ENCODE results near the gene TMEM245. TPM values are rescaled to one million over a fixed set of nuclear protein-coding genes. Genes with fewer than 3 reads are reported as not detected.

TMEM245 gene
- total RNA-seq, 1 experiment from 2014 or later, result 23.7 TPM

DNA sequence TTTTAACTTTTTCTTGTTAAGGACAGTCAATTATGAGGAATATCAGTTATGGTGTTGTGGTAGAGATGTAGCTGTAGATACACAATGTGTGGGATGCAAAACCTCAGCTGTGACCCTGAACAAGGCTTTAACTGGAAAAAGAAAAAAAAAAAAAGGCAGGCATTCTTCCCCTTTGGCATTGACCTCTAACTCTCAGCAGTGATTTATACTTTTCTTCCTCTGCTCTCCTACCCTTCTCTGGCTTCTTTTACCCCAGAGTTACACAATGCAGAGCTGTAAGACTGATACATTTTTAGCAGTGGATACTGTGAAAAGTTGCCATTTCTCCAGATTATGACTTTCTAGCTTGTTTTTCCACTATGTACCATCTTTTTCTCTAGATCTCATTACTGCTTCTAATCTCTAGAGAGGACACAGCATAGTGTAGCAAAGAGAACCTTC is 108.5 kb downstream of the TMEM245 start:
- Histone ChIP-seq H3K4me1 (ENCODE audit: insufficient read depth, low read length) (peaks cover 28% of the 10 kb centered on the region), H3K27me3 (ENCODE audit: low read length) (no peaks in the 10 kb centered on the region), H3K27ac (ENCODE audit: low read length) (peak overlapping the region; percentile 86), H3K9me2 (replicated peaks; ENCODE audit: low read length) (no peaks in the 10 kb centered on the region), H3K4me3 (ENCODE audit: low read length) (peak overlapping the region; percentile 92), H4K20me1 (ENCODE audit: low read length) (peaks cover 16% of the 10 kb centered on the region), H2AFZ (ENCODE audit: low read length) (no peak overlapping the region), H3K36me3 (ENCODE audit: low read depth, low read length) (no peaks in the 10 kb centered on the region), H3K9ac (ENCODE audit: low read length) (no peak overlapping the region), H3K4me2 (ENCODE audit: low read length) (peak overlapping the region; percentile 80), H3F3A (ENCODE audit: low read length, unreplicated experiment) (no peaks in the 10 kb centered on the region), H3K79me2 (ENCODE audit: low read length) (peaks cover 68% of the 10 kb centered on the region), H3K9me3 (ENCODE audit: low read length) (no peaks in the 10 kb centered on the region)
- DNase-seq, result no peak
- CTCF ChIA-PET, result no interaction called here
- BruUV-seq (replicated peaks), result no TSS peak
- intact Hi-C loops (cut with micrococcal nuclease), result loop anchor here (5.0 kb wide), 1 partner anchor 106 kb away; the partner anchor contains the start of gene TMEM245
- POLR2A ChIA-PET (ENCODE audit: unreplicated experiment), result no interaction called here
- ATAC-seq, result no peak
- no peak for TF ChIP-seq EZH2phosphoT487 (IDR thresholded peaks at IDR 0.05; ENCODE audit: borderline replicate concordance, low read length)
- TF ChIP-seq, protein P1, sequence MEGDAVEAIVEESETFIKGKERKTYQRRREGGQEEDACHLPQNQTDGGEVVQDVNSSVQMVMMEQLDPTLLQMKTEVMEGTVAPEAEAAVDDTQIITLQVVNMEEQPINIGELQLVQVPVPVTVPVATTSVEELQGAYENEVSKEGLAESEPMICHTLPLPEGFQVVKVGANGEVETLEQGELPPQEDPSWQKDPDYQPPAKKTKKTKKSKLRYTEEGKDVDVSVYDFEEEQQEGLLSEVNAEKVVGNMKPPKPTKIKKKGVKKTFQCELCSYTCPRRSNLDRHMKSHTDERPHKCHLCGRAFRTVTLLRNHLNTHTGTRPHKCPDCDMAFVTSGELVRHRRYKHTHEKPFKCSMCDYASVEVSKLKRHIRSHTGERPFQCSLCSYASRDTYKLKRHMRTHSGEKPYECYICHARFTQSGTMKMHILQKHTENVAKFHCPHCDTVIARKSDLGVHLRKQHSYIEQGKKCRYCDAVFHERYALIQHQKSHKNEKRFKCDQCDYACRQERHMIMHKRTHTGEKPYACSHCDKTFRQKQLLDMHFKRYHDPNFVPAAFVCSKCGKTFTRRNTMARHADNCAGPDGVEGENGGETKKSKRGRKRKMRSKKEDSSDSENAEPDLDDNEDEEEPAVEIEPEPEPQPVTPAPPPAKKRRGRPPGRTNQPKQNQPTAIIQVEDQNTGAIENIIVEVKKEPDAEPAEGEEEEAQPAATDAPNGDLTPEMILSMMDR (conservative IDR thresholded peaks at IDR 0.05; ENCODE audit: low read depth, low read length), result no peak
- TF ChIP-seq EZH2 (IDR thresholded peaks at IDR 0.05; ENCODE audit: low read length, unreplicated experiment), result no peak

DNA sequence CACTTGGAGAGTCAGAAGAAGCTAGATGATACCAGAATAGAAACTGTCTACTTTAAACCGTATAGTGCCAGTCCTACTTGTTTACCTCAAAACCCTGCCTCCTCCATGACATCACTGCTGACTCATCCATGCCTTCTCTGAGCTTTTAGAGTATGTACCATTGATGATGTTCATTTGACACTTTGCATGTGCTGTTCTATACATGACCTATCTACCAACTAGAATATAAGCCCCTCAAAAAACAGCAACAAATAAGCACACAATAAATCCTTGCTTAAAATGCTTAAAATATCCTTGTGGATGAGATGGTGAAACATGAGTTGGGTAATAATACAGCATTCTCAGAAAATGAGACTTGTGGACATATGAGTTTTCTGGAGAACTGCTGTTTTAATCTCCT is 109.0 kb downstream of the TMEM245 start:
- CTCF ChIA-PET, result no interaction called here
- Histone ChIP-seq H3K79me2 (ENCODE audit: low read length) (peaks cover 73% of the 10 kb centered on the region), H3F3A (ENCODE audit: low read length, unreplicated experiment) (no peaks in the 10 kb centered on the region), H2AFZ (ENCODE audit: low read length) (no peak overlapping the region), H3K27me3 (ENCODE audit: low read length) (no peaks in the 10 kb centered on the region), H3K9me3 (ENCODE audit: low read length) (no peaks in the 10 kb centered on the region), H3K36me3 (ENCODE audit: low read depth, low read length) (no peaks in the 10 kb centered on the region), H3K4me1 (ENCODE audit: insufficient read depth, low read length) (peaks cover 28% of the 10 kb centered on the region), H3K4me3 (ENCODE audit: low read length) (peak overlapping the region; percentile 92), H4K20me1 (ENCODE audit: low read length) (peaks cover 16% of the 10 kb centered on the region), H3K9ac (ENCODE audit: low read length) (no peak overlapping the region), H3K9me2 (replicated peaks; ENCODE audit: low read length) (no peaks in the 10 kb centered on the region), H3K4me2 (ENCODE audit: low read length) (peak overlapping the region; percentile 80), H3K27ac (ENCODE audit: low read length) (no peak overlapping the region)
- TF ChIP-seq EZH2 (IDR thresholded peaks at IDR 0.05; ENCODE audit: low read length, unreplicated experiment) (no peak), EZH2phosphoT487 (IDR thresholded peaks at IDR 0.05; ENCODE audit: borderline replicate concordance, low read length) (no peak)
- TF ChIP-seq, protein P1 (conservative IDR thresholded peaks at IDR 0.05; ENCODE audit: low read depth, low read length), result no peak
- ATAC-seq (no peak), DNase-seq (peak; percentile 53)
- intact Hi-C loops (cut with micrococcal nuclease), result loop anchor here (5.0 kb wide), 1 partner anchor 107 kb away; the partner anchor contains the start of gene TMEM245
- no TSS peak for BruUV-seq (replicated peaks)
- POLR2A ChIA-PET (ENCODE audit: unreplicated experiment), result no interaction called here

DNA sequence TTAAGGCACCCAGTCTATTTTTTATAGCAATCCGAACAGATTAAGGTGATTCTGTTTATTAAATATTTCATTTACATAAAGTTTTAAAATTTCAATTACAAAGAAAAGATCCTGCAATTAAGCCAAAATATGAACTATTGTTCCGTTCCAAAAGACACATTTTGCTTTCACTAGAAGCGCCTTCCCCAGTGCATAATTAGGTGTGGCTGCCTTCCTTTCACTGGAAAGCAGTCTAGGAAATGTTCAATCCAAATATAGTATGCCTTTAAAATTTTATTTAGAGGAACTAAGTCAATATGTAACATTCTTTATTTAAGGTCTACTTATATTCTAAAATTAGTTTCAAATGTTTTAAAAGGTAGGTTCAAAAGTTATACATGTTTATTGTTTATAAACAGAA is 114.1 kb downstream of the TMEM245 start:
- no peaks in the 10 kb centered on the region for H3K27me3 ChIP-seq (ENCODE audit: low read length)
- H3K79me2 ChIP-seq (ENCODE audit: low read length), result peaks cover 86% of the 10 kb centered on the region
- intact Hi-C loops (cut with micrococcal nuclease), result no loop called here
- no peaks in the 10 kb centered on the region for H3K9me2 ChIP-seq (replicated peaks; ENCODE audit: low read length)
- H2AFZ ChIP-seq (ENCODE audit: low read length), result no peak overlapping the region
- no peak for TF ChIP-seq EZH2 (IDR thresholded peaks at IDR 0.05; ENCODE audit: low read length, unreplicated experiment)
- H3K27ac ChIP-seq (ENCODE audit: low read length), result no peak overlapping the region
- ATAC-seq (no peak), DNase-seq (no peak)
- no peak overlapping the region for H3K4me2 ChIP-seq (ENCODE audit: low read length)
- no peak overlapping the region for H3K9ac ChIP-seq (ENCODE audit: low read length)
- H3K4me3 ChIP-seq (ENCODE audit: low read length), result no peak overlapping the region
- H3K36me3 ChIP-seq (ENCODE audit: low read depth, low read length), result peaks cover 22% of the 10 kb centered on the region
- POLR2A ChIA-PET (ENCODE audit: unreplicated experiment), result interaction anchor here (0.6 kb wide), 1 partner anchor 60 kb away, joined by 3 read pairs; no protein-coding TSS in a partner anchor
- BruUV-seq (replicated peaks), result no TSS peak
- peaks cover 16% of the 10 kb centered on the region for H3K4me1 ChIP-seq (ENCODE audit: insufficient read depth, low read length)
- peaks cover 4% of the 10 kb centered on the region; the same call in 1 of the 2 replicates for H4K20me1 ChIP-seq (ENCODE audit: low read length)
- CTCF ChIA-PET, result no interaction called here
- H3K9me3 ChIP-seq (ENCODE audit: low read length), result peaks cover 9% of the 10 kb centered on the region; the same call in 1 of the 2 replicates
- peaks cover 8% of the 10 kb centered on the region for H3F3A ChIP-seq (ENCODE audit: low read length, unreplicated experiment)

All from PC-3 (cell line).